ENCODE data around the gene SLC35A4.

GRCh38 chr5:140556438-140556837, 8.2 kb upstream of the SLC35A4 start:
- TF ChIP-seq CTCF (IDR thresholded peaks at IDR 0.05; ENCODE audit: low read depth, low read length, missing input control), result no peak
- TF ChIP-seq ZBTB33 (IDR thresholded peaks at IDR 0.05), result no peak
- TF ChIP-seq YY1 (IDR thresholded peaks at IDR 0.05), result no peak
- no peak for TF ChIP-seq TAF1 (conservative IDR thresholded peaks at IDR 0.05)
- no peak for TF ChIP-seq MAX (IDR thresholded peaks at IDR 0.05)
- no peak for TF ChIP-seq EGR1 (IDR thresholded peaks at IDR 0.05; ENCODE audit: low read depth in 2 of 2)
- no peak for TF ChIP-seq GABPA (IDR thresholded peaks at IDR 0.05 in 1 of 2, conservative IDR thresholded peaks at IDR 0.05 in 1 of 2)
- TF ChIP-seq RXRA (IDR thresholded peaks at IDR 0.05), result no peak
- no peak for TF ChIP-seq JUND (IDR thresholded peaks at IDR 0.05)
- TF ChIP-seq RAD21 (IDR thresholded peaks at IDR 0.05), result peak in 1 of 2 donors; percentile 9
- TF ChIP-seq ATF3 (IDR thresholded peaks at IDR 0.05), result no peak
- TF ChIP-seq SP1 (IDR thresholded peaks at IDR 0.05), result no peak
